GM21390 (cell line): ENCODE results near the gene IRX2.

Experiments used
- ATAC-seq: cut with Tn5 transposase; IDR thresholded peaks from one replicate; pipeline ENCODE4 v1.9.1; 2021; ENCODE audit not compliant: unreplicated experiment

Gene IRX2

GRCh38 chr5:2742921-2743679 is 8.4 kb downstream of the IRX2 start:
- ATAC-seq = no peak

DNA sequence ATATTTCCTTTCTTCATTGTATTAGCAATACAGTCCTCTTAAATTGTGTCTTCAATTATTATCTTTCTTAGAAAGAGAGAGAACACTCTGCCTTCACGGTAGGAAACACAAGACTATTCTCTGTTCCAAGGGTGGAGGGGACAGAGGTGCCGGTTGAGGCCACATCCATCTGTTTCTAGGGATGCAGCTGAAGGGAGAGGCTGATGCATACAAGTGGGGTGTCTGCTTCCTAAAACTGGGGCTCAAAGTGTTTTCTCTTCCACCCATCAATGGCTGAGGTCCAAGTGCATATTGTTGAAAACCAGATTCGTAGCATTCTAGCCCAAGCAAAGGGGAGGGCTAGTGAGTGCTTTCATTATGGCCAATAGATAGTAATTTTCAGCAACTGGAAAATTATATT is 9.5 kb downstream of the IRX2 start:
- no peak for ATAC-seq

GRCh38 chr5:2740876-2741555 is 10.5 kb downstream of the IRX2 start:
- no peak for ATAC-seq

GRCh38 chr5:2740051-2740875 is 11.2 kb downstream of the IRX2 start:
- no peak for ATAC-seq

- ATAC-seq = no peak
These were observed 12.0 kb downstream of the IRX2 start for GRCh38 chr5:2739360-2740050.

DNA sequence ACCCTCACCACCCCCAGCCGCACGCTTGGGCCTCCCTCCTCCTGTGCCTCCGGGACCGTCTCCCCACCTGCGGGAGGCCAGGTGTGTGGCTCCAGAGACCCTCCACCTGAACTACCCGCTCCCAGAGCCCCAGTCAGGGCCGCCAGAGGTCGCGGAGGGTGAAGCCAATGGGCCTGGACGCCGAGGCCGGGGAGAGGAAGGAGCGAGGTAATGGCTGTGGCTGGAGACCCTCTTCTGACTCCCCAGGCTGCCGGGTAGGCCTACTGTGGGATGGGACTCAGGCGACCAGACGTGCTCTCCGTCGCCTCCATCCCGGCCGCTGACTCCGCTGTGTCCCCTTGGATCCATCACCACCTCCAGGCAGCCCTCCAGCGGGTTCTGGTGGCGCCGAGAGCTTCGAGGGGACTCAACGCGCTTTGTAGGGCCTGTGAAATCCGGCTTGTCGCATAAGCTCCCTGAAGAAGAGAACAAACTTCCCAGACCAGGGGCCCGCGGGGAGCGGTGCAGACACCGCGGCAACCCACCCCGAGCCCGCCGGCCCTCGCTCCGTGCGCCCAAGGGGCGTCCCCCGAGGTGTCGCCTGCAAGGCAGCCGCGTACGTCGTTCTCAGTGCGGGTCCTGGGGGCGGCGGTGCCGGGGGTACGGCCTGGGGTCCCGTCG is 12.6 kb downstream of the IRX2 start:
- ATAC-seq = no peak

- ATAC-seq = no peak
These were observed 13.2 kb downstream of the IRX2 start for GRCh38 chr5:2738156-2738699.

DNA sequence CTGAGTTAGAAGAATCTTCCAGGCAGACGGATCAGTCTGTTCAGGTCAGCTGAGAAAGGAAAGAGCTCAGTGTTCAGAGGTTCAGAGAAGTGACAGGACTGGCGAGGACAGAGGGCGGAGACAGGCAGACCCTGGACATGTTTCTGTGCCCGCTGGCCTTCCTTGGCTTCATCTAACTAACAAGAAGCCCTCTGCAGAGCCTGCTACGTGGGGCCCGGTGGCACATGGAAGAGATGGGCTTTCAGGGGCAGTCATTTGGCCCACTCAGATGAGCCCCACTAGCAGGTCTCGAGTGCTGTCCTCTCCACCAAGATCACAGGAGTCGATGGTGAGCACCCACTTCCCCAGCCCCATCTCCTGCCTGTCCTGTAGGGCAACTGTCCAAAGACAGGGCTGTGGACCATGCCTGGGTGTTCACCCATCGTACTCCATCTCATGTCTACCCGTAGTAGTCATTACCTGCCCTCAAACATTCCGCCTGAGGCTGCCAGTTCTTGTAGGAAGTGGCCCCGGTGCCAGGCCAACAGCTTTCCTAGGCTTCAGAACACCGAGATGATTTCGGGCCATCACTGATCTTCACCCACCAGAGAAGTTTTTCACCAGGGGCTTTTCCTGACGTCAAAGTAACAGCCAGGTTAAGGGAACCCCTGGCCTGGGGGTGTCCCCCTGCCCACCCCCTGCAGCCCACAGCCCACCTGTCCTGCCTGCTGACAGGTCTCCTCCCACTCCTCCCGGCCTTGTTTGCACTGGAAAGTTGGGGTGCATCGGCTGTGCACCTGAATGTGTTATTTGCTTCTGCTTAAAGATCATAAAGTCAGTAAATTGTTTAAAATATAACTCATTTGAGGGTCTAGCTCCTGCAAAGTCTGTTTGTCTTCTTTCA is 14.0 kb downstream of the IRX2 start:
- ATAC-seq = no peak

GRCh38 chr5:2736872-2737271 is 14.6 kb downstream of the IRX2 start:
- ATAC-seq = no peak

GRCh38 chr5:2735996-2736395 is 15.5 kb downstream of the IRX2 start:
- no peak for ATAC-seq

GRCh38 chr5:2732850-2733249 is 18.6 kb downstream of the IRX2 start:
- ATAC-seq = no peak

DNA sequence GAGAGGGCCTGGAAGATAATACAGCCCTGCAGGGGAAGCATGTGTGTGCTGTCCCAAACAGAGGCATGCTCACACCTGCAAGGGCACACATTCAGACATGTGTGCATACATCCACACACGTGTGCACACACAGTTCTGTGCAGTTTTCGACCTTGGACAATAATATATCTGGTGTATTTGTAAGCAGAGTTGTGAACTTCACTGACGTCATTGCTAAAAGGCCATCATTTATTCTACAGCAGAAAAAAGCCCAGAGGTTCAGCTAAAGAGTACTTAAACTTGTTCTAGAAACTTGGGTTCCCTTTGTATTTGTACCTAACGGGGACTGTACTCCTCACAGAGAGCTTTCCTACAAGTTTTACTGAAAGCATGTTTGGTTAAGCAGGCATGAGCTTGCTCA is 19.5 kb downstream of the IRX2 start:
- no peak for ATAC-seq

DNA sequence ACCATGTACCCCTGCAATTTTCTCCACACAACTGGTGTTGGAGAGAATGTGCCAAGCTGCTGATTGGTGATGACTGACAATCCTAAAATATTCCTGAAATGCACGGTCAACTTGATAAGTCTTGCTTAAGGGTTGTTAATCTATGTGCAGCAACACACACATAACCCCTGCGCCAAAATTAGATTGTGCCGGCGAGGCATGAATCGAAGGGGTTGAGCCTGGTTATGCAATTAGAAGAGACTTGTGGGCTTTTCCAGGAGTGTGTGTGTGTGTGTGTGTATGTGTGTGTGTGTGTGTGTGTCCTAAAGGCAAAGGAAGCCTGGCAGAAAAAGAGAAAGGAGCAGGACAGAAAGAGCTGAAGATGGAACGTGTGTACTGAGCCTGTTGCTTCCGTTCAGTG is 22.3 kb downstream of the IRX2 start:
- ATAC-seq = no peak

- no peak for ATAC-seq
These were observed 23.9 kb downstream of the IRX2 start for GRCh38 chr5:2727550-2727949.

- no peak for ATAC-seq
These were observed 25.3 kb downstream of the IRX2 start for GRCh38 chr5:2725980-2726765.

- no peak for ATAC-seq
These were observed 26.6 kb downstream of the IRX2 start for GRCh38 chr5:2724831-2725230.

DNA sequence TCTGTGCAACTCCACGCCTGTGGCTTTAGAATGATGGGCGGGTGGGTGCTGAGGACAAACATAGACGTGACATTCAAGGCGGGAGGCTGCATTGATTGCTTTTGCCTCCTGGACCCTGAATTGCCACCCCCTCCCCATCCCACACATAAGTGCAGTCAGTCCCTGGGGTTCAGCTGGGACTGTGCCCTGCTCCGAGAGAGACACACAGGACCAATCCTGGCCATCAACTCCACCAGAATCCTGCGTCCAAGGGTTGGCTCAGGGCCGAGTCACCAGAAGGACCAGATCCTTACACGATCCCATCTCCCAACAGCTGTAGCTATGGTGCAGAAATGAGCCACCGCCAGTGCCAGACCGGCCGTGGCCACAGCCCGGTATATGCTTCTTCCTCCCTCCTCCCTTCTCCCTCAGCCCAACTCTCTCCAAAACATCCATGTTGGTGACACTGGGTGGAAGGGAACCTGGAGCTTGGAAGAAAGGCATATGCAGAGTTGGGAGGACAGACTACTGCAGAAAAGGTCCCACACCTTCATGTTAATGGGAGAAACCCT is 27.4 kb downstream of the IRX2 start:
- no peak for ATAC-seq

GRCh38 chr5:2722901-2723300 is 28.6 kb downstream of the IRX2 start:
- ATAC-seq = no peak
